Panc1 (cell line): ENCODE results near the gene GNAT1. TPM values are rescaled to one million over a fixed set of nuclear protein-coding genes. Genes with fewer than 3 reads are reported as not detected.

Experiments
- ATAC-seq: fragments of 200-7000 bp; cut with Tn5 transposase; 2 replicates; pipeline ENCODE4 v1.9.1; 2020; ENCODE audit warnings: mild to moderate bottlenecking, moderate library complexity
- BruUV-seq: library from RNA; stranded (reverse); fragments of 400-500 nt; replicated peaks from 2 replicates; lab custom pipeline; 2021; lab: Mats Ljungman, UMichigan
- CTCF ChIA-PET: fragments of 300-600 bp; sonication (Branson Sonifier 250); formaldehyde crosslinking; loops from one replicate; lab custom pipeline; 2022; ENCODE audit warnings: antibody characterized with exemption; lab: Charles Lee
- POLR2A ChIA-PET: fragments of 300-600 bp; sonication (Branson Sonifier 250); formaldehyde crosslinking; loops from one replicate; lab custom pipeline; 2022; ENCODE audit warnings: antibody characterized with exemption; lab: Charles Lee
- DNase-seq: peaks from one replicate; pipeline ENCODE4 v3.0.0-alpha.2; 2010; ENCODE audit warnings: low read depth, low spot score
- H3K27ac ChIP-seq: 2 replicates; pipeline ENCODE4 v1.5.1; 2011; ENCODE audit warnings: mild to moderate bottlenecking, low read length, inconsistent platforms
- H3K27me3 ChIP-seq: fragments of 200-500 bp; sonication (Bioruptor generic); 2 replicates; pipeline ENCODE4 v1.6.0; 2014; ENCODE audit warnings: low read length, inconsistent platforms; ENCODE audit not compliant: control insufficient read depth, insufficient read depth
- H3K36me3 ChIP-seq: fragments of 200-500 bp; sonication (Bioruptor generic); 2 replicates; pipeline ENCODE4 v1.5.1; 2014; ENCODE audit warnings: inconsistent platforms, mild to moderate bottlenecking, low read length, moderate library complexity; ENCODE audit not compliant: control insufficient read depth, insufficient read depth
- H3K4me1 ChIP-seq: 2 replicates; pipeline ENCODE4 v1.5.1; 2011; ENCODE audit warnings: inconsistent platforms, mild to moderate bottlenecking, low read length, moderate library complexity; ENCODE audit not compliant: control insufficient read depth, insufficient read depth
- H3K4me3 ChIP-seq, 2 experiments: 2 replicates each; pipeline ENCODE4 v1.5.1; 2011 to 2012; ENCODE audit warnings: low read depth in 2 of 2, low read length in 2 of 2, mild to moderate bottlenecking in 2 of 2, inconsistent platforms in 1 of 2, moderate library complexity in 1 of 2
- H3K9me3 ChIP-seq: fragments of 200-500 bp; sonication (Bioruptor generic); 2 replicates; pipeline ENCODE4 v1.5.1; 2014; ENCODE audit warnings: low read depth, mild to moderate bottlenecking, inconsistent platforms, low read length, moderate library complexity; ENCODE audit not compliant: control insufficient read depth, insufficient read depth
- POLR2AphosphoS5 ChIP-seq: IDR thresholded peaks from 2 replicates; pipeline ENCODE4 v1.6.1; 2012; ENCODE audit warnings: mild to moderate bottlenecking, low read depth, low read length, moderate library complexity
- SIN3A ChIP-seq: IDR thresholded peaks from 2 replicates; pipeline ENCODE4 v1.6.1; 2012; ENCODE audit warnings: low read depth, mild to moderate bottlenecking, low read length, moderate library complexity, borderline replicate concordance; ENCODE audit not compliant: insufficient read depth
- TCF7L2 ChIP-seq: IDR thresholded peaks from 2 replicates; pipeline ENCODE4 v1.6.1; 2011; ENCODE audit warnings: mild to moderate bottlenecking, low read depth, low read length, inconsistent platforms
- in situ Hi-C: cut with HindIII; loops from 2 replicates; pipeline ENCODE4 v1.10.0; 2016; ENCODE audit warnings: low sequenced_read_pairs, low pct_unique_long_range_greater_than_20kb
- intact Hi-C: fragments of 100-400 bp; cut with micrococcal nuclease; formaldehyde crosslinking; loops from one replicate; pipeline ENCODE4 v1.10.0; 2022; ENCODE audit not compliant: unreplicated experiment
- total RNA-seq: library from RNA; stranded (reverse); gene quantifications from one replicate; pipeline ENCODE4 v1.2.1, GENCODE V29; 2021; ENCODE audit not compliant: unreplicated experiment
- TF ChIP-seq, protein P1 (sequence below), 2 experiments: IDR thresholded peaks; 2 replicates each; pipeline ENCODE4 v1.6.1; 2011 to 2012; ENCODE audit warnings: low read depth in 2 of 2, control low read depth in 1 of 2, low read length in 1 of 2, mild to moderate bottlenecking in 1 of 2, moderate library complexity in 1 of 2; ENCODE audit not compliant: insufficient read depth in 1 of 2
- TF ChIP-seq, protein P2 (sequence below): fragments of 450-650 bp; IDR thresholded peaks from 2 replicates; pipeline ENCODE4 v1.5.1; 2017; ENCODE audit warnings: mild to moderate bottlenecking

GNAT1 gene
- total RNA-seq, 1 experiment from 2014 or later, result not detected

DNA sequence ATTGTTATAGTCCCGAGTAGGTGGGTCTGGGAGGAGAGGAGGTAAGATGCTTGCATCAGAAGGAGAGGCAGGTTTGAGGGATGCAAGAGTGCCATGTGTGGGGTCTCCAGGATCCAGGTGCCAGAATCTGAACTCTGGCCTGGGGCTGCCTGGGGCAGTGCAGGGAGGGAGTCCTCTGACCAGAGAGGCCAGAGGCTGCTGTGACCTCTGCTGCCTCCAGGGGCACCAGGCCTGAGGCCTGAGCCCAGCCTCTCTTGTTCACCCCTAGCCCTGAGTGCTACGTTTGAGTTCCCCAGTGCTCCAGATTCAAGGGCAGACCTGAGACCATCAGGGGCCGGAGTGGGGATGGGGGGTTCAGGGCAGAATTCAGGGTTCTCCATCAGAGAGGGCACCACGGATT is 21.1 kb downstream of the GNAT1 start:
- H3K27me3 ChIP-seq, result no peaks in the 10 kb centered on the region
- in situ Hi-C loops, result no loop called here
- H3K4me3 ChIP-seq, result no peak overlapping the region
- no TSS peak for BruUV-seq
- ChIA-PET POLR2A (interaction anchor here (0.7 kb wide), 1 partner anchor 14 kb away, joined by 3 read pairs; no protein-coding TSS in a partner anchor), CTCF (interaction anchor here (0.6 kb wide), 1 partner anchor 17 kb away, joined by 5 read pairs; no protein-coding TSS in a partner anchor)
- TF ChIP-seq POLR2AphosphoS5 (no peak), TCF7L2 (no peak), SIN3A (no peak)
- TF ChIP-seq, protein P1, sequence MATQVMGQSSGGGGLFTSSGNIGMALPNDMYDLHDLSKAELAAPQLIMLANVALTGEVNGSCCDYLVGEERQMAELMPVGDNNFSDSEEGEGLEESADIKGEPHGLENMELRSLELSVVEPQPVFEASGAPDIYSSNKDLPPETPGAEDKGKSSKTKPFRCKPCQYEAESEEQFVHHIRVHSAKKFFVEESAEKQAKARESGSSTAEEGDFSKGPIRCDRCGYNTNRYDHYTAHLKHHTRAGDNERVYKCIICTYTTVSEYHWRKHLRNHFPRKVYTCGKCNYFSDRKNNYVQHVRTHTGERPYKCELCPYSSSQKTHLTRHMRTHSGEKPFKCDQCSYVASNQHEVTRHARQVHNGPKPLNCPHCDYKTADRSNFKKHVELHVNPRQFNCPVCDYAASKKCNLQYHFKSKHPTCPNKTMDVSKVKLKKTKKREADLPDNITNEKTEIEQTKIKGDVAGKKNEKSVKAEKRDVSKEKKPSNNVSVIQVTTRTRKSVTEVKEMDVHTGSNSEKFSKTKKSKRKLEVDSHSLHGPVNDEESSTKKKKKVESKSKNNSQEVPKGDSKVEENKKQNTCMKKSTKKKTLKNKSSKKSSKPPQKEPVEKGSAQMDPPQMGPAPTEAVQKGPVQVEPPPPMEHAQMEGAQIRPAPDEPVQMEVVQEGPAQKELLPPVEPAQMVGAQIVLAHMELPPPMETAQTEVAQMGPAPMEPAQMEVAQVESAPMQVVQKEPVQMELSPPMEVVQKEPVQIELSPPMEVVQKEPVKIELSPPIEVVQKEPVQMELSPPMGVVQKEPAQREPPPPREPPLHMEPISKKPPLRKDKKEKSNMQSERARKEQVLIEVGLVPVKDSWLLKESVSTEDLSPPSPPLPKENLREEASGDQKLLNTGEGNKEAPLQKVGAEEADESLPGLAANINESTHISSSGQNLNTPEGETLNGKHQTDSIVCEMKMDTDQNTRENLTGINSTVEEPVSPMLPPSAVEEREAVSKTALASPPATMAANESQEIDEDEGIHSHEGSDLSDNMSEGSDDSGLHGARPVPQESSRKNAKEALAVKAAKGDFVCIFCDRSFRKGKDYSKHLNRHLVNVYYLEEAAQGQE (IDR thresholded peaks at IDR 0.05; ENCODE audit: insufficient read depth in 1 of 2, low read depth in 2 of 2, low read length in 1 of 2), result no peak
- TF ChIP-seq, protein P2, sequence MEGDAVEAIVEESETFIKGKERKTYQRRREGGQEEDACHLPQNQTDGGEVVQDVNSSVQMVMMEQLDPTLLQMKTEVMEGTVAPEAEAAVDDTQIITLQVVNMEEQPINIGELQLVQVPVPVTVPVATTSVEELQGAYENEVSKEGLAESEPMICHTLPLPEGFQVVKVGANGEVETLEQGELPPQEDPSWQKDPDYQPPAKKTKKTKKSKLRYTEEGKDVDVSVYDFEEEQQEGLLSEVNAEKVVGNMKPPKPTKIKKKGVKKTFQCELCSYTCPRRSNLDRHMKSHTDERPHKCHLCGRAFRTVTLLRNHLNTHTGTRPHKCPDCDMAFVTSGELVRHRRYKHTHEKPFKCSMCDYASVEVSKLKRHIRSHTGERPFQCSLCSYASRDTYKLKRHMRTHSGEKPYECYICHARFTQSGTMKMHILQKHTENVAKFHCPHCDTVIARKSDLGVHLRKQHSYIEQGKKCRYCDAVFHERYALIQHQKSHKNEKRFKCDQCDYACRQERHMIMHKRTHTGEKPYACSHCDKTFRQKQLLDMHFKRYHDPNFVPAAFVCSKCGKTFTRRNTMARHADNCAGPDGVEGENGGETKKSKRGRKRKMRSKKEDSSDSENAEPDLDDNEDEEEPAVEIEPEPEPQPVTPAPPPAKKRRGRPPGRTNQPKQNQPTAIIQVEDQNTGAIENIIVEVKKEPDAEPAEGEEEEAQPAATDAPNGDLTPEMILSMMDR, result no peak; the same call in 1 of the 2 replicates
- 0 out of 2 replicates have a peak overlapping the region, but pooled peaks have one; percentile 17 for H3K27ac ChIP-seq
- H3K4me1 ChIP-seq, result no peaks in the 10 kb centered on the region; the same call in 1 of the 2 replicates
- ATAC-seq (peak; percentile 77), DNase-seq (no peak)
- no peaks in the 10 kb centered on the region for H3K36me3 ChIP-seq
- H3K9me3 ChIP-seq, result no peaks in the 10 kb centered on the region
- intact Hi-C loops, result no loop called here

DNA sequence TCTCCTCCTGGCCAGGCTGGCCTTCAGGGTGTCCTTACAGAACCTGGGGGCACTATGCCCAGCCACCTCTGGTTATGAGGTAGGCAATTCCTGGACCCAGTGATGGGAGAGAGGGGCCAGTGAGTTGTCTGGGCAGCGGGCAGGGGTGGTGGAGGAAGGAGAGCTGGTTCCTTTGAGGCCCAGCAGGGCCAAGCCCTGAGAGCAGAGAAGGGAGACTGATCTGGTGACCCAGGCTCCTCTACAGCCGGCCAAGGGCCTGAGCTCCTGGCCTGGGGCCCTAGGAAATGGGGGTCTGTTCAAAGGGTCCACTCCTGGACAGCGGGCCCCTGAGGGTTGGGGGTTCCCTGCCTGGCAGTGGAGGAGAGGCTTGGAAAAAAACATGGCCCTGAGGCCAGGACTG is 21.6 kb downstream of the GNAT1 start:
- no TSS peak for BruUV-seq
- POLR2A ChIA-PET, result interaction anchor here (0.7 kb wide), 1 partner anchor 14 kb away, joined by 3 read pairs; no protein-coding TSS in a partner anchor

More for the DNA sequence above, 21.6 kb downstream of the GNAT1 start:
- ATAC-seq (no peak), DNase-seq (no peak)
- intact Hi-C loops (no loop called here), in situ Hi-C loops (no loop called here)
- no peaks in the 10 kb centered on the region for H3K36me3 ChIP-seq
- no peaks in the 10 kb centered on the region for H3K27me3 ChIP-seq
- CTCF ChIA-PET, result interaction anchor here (0.6 kb wide), 1 partner anchor 18 kb away, joined by 5 read pairs; no protein-coding TSS in a partner anchor
- H3K9me3 ChIP-seq, result no peaks in the 10 kb centered on the region
- H3K27ac ChIP-seq, result 0 out of 2 replicates have a peak overlapping the region, but pooled peaks have one; percentile 17
- H3K4me3 ChIP-seq, result no peak overlapping the region
- TF ChIP-seq, protein P2, result no peak
- TF ChIP-seq SIN3A (no peak), TCF7L2 (no peak), POLR2AphosphoS5 (no peak)
- TF ChIP-seq, protein P1 (IDR thresholded peaks at IDR 0.05; ENCODE audit: insufficient read depth in 1 of 2, low read depth in 2 of 2, low read length in 1 of 2), result no peak
- H3K4me1 ChIP-seq, result no peaks in the 10 kb centered on the region; the same call in 1 of the 2 replicates
